HepG2 (cell line): ENCODE results near the gene ECM1. TPM values are rescaled to one million over a fixed set of nuclear protein-coding genes. Genes with fewer than 3 reads are reported as not detected.

Source experiments
- ARID4A ChIP-seq: sonication (generic); formaldehyde crosslinking; IDR thresholded peaks from 2 replicates; pipeline ENCODE4 v1.5.0; 2020; ENCODE audit warnings: mild to moderate bottlenecking, missing genetic modification reagents, borderline replicate concordance
- CCDC6 ChIP-seq: sonication (generic); formaldehyde crosslinking; IDR thresholded peaks from 2 replicates; pipeline ENCODE4 v1.8.1; 2022; ENCODE audit warnings: mild to moderate bottlenecking, missing genetic modification reagents, moderate library complexity
- CREM ChIP-seq, 2 experiments: sonication (generic) in 1 of 2; formaldehyde crosslinking in 1 of 2; IDR thresholded peaks; 2 replicates each; pipeline versions ENCODE4 v1.4.0 to v1.6.1; 2016 to 2020; ENCODE audit warnings: antibody characterized with exemption in 1 of 2, mild to moderate bottlenecking in 1 of 2, missing genetic modification reagents in 1 of 2
- CSRNP2 ChIP-seq: sonication (generic); formaldehyde crosslinking; conservative IDR thresholded peaks from 2 replicates; pipeline ENCODE4 v1.8.0; 2022; ENCODE audit warnings: low read depth, missing genetic modification reagents
- HDAC1 ChIP-seq: sonication (generic); formaldehyde crosslinking; IDR thresholded peaks from 2 replicates; pipeline ENCODE4 v1.5.1; 2020; ENCODE audit warnings: mild to moderate bottlenecking, missing genetic modification reagents
- KAT2B ChIP-seq: fragments of 150-350 bp; IDR thresholded peaks from 2 replicates; pipeline ENCODE4 v1.6.1; 2014; ENCODE audit warnings: low read depth, low read length, borderline replicate concordance
- NFYB ChIP-seq: sonication (generic); formaldehyde crosslinking; IDR thresholded peaks from 2 replicates; pipeline ENCODE4 v1.4.0; 2020; ENCODE audit warnings: missing genetic modification reagents
- NONO ChIP-seq, 2 experiments: fragments of 450-650 bp in 1 of 2; sonication (generic) in 1 of 2; formaldehyde crosslinking in 1 of 2; IDR thresholded peaks in 1 of 2; conservative IDR thresholded peaks in 1 of 2; 2 replicates each; pipeline versions ENCODE4 v1.6.1 to v1.8.0; 2017 to 2022; ENCODE audit warnings: mild to moderate bottlenecking in 1 of 2, missing genetic modification reagents in 1 of 2, moderate library complexity in 1 of 2
- NR2F2 ChIP-seq: IDR thresholded peaks from 2 replicates; pipeline ENCODE4 v1.6.1; 2012; ENCODE audit warnings: low read depth, inconsistent platforms, borderline replicate concordance
- PHF21A ChIP-seq: sonication (generic); formaldehyde crosslinking; IDR thresholded peaks from 2 replicates; pipeline ENCODE4 v1.5.0; 2020; ENCODE audit warnings: mild to moderate bottlenecking, missing genetic modification reagents
- PLSCR1 ChIP-seq: sonication (generic); formaldehyde crosslinking; IDR thresholded peaks from 2 replicates; pipeline ENCODE4 v1.5.0; 2020; ENCODE audit warnings: missing genetic modification reagents, mild to moderate bottlenecking, borderline replicate concordance
- RARA ChIP-seq: IDR thresholded peaks from 2 replicates; pipeline ENCODE4 v1.6.1; 2016; ENCODE audit warnings: missing genetic modification reagents, missing compliant biosample characterization
- RBFOX2 ChIP-seq: fragments of 200-400 bp; formaldehyde crosslinking; IDR thresholded peaks from 2 replicates; pipeline ENCODE4 v1.6.1; 2017; ENCODE audit warnings: low read depth, mild to moderate bottlenecking, low read length
- RBM39 ChIP-seq: fragments of 200-400 bp; formaldehyde crosslinking; IDR thresholded peaks from one replicate; pipeline ENCODE4 v1.6.1; 2018; ENCODE audit warnings: antibody characterized with exemption, mild to moderate bottlenecking, low read depth, low read length; ENCODE audit not compliant: poor library complexity, severe bottlenecking
- TBL1XR1 ChIP-seq: fragments of 150-350 bp; IDR thresholded peaks from 2 replicates; pipeline ENCODE4 v1.6.1; 2014; ENCODE audit warnings: borderline replicate concordance, low read length; ENCODE audit not compliant: partially characterized antibody
- TFAP4 ChIP-seq: sonication (generic); IDR thresholded peaks from 2 replicates; pipeline ENCODE4 v1.6.1; 2016; ENCODE audit warnings: low read depth, borderline replicate concordance
- TRIM24 ChIP-seq: sonication (generic); formaldehyde crosslinking; IDR thresholded peaks from 2 replicates; pipeline ENCODE4 v1.8.0; 2022; ENCODE audit warnings: mild to moderate bottlenecking, missing genetic modification reagents
- ZMYM4 ChIP-seq: sonication (generic); formaldehyde crosslinking; IDR thresholded peaks from 2 replicates; pipeline ENCODE4 v1.8.1; 2023; ENCODE audit warnings: mild to moderate bottlenecking, missing genetic modification reagents
- ZNF138 ChIP-seq: sonication (generic); formaldehyde crosslinking; IDR thresholded peaks from 2 replicates; pipeline ENCODE4 v1.5.0; 2020; ENCODE audit warnings: mild to moderate bottlenecking, low read depth, missing genetic modification reagents
- ZNF772 ChIP-seq: sonication (generic); formaldehyde crosslinking; IDR thresholded peaks from 2 replicates; pipeline ENCODE4 v1.5.0; 2020; ENCODE audit warnings: mild to moderate bottlenecking, missing genetic modification reagents
- polyA plus RNA-seq, 8 experiments: library from polyadenylated mRNA; depleted of rRNA in 3 of 8; stranded (reverse) in 7 of 8; unstranded in 1 of 8; fragments of >200 nt; fragmentation: Illumina TruSeq in 4 of 8; extraction: Trizol in 4 of 8; gene quantifications; 2 replicates each; pipeline versions ENCODE4 v1.2.1 to v1.2.3, GENCODE V29; 2011 to 2016; ENCODE audit warnings: low read depth in 4 of 8, missing spikeins in 1 of 8, mixed read lengths in 1 of 8; ENCODE audit not compliant: insufficient read depth in 1 of 8
- total RNA-seq, 5 experiments: library from RNA; depleted of rRNA; stranded (reverse); fragments of >200 nt; fragmentation: Illumina TruSeq; extraction: Trizol; gene quantifications; 2 replicates each; pipeline ENCODE4 v1.2.3, GENCODE V29; 2016; ENCODE audit warnings: low read depth in 1 of 5

The ECM1 gene
- total and polyA plus RNA-seq, 2 of the 13 experiments (the other 11 are each of a cell fraction or from before 2014, with no cell fraction given) = 0.42 to 1.0 TPM

- TF ChIP-seq ARID4A (CRISPR knock-in tag) (peak; percentile 75; the same call in 1 of the 2 replicates), RBFOX2 (no peak), PHF21A (CRISPR knock-in tag) (peak; percentile 48; the same call in 1 of the 2 replicates), TRIM24 (CRISPR knock-in tag) (no peak), ZMYM4 (CRISPR knock-in tag) (peak; percentile 50; the same call in 1 of the 2 replicates), HDAC1 (peak; percentile 81), RBM39 (no peak), CREM (IDR thresholded peaks at IDR 0.05) (peak; percentile 59; the same call in 1 of the 2 replicates), CREM (CRISPR knock-in tag; IDR thresholded peaks at IDR 0.05) (no peak), ZNF138 (CRISPR knock-in tag) (no peak), CCDC6 (no peak), CSRNP2 (CRISPR knock-in tag) (no peak), KAT2B (no peak), ZNF772 (CRISPR knock-in tag) (0 out of 2 replicates have a peak, but pooled peaks have one; percentile 28), NONO (IDR thresholded peaks at IDR 0.05) (no peak), NONO (CRISPR knock-in tag; conservative IDR thresholded peaks at IDR 0.05) (0 out of 2 replicates have a peak, but pooled peaks have one; percentile 24), NR2F2 (no peak), TBL1XR1 (no peak), PLSCR1 (CRISPR knock-in tag) (no peak), NFYB (CRISPR knock-in tag) (no peak), RARA (CRISPR knock-in tag) (peak; percentile 72), TFAP4 (peak; percentile 46; the same call in 1 of the 2 replicates)
Observed at GRCh38 chr1:150552128-150552910, 44.4 kb downstream of the ECM1 start (continued).
